Psoas muscle (tissue), 8 donors: ENCODE data around the gene CSNK2B. TPM values are rescaled to one million over a fixed set of nuclear protein-coding genes. Genes with fewer than 3 reads are reported as not detected.

ENCODE experiments used
- ATAC-seq, 4 donors: fragments of 200-7000 bp; cut with Tn5 transposase; one replicate each; pipeline ENCODE4 v1.9.1; 2020; ENCODE audit warnings: moderate library complexity in 3 of 4, mild to moderate bottlenecking in 2 of 4
- DNase-seq, 2 donors: peaks; one replicate each; pipeline ENCODE4 v3.0.0-alpha.2; 2020
- H3K27ac ChIP-seq: fragments of 200-600 bp; one replicate; pipeline ENCODE4 v1.8.0; 2022
- H3K27me3 ChIP-seq, 3 donors: fragments of 200-600 bp in 1 of 3; one replicate each; pipeline versions ENCODE4 v1.6.1 to v1.8.0; 2013 to 2022; ENCODE audit warnings: low read length in 2 of 3, mild to moderate bottlenecking in 2 of 3, moderate library complexity in 1 of 3; ENCODE audit not compliant: insufficient read depth in 3 of 3
- H3K36me3 ChIP-seq, 2 donors: fragments of 200-600 bp in 1 of 2; one replicate each; pipeline versions ENCODE4 v1.6.1 to v1.8.0; 2013 to 2022; ENCODE audit warnings: low read depth in 1 of 2, mild to moderate bottlenecking in 1 of 2, moderate library complexity in 1 of 2; ENCODE audit not compliant: insufficient read depth in 1 of 2
- H3K4me1 ChIP-seq: fragments of 200-600 bp; one replicate; pipeline ENCODE4 v1.8.0; 2022
- H3K4me3 ChIP-seq: fragments of 200-600 bp; one replicate; pipeline ENCODE4 v1.8.0; 2022; ENCODE audit warnings: mild to moderate bottlenecking
- H3K9me3 ChIP-seq: fragments of 200-600 bp; one replicate; pipeline ENCODE4 v1.8.0; 2022
- CTCF ChIP-seq: fragments of 200-600 bp; IDR thresholded peaks from one replicate; pipeline ENCODE4 v1.8.0; 2022; ENCODE audit warnings: antibody characterized with exemption
- WGBS, 3 donors: extraction: QIAGEN DNeasy Blood & Tissue Kit; methylation state at CpG; one replicate each; pipeline versions ENCODE4 v1.1.6 to v1.1.7; 2013; 5-methylcytosine and 5-hydroxymethylcytosine counted together
- intact Hi-C, 2 donors: fragments of 100-400 bp; cut with DNase I; formaldehyde crosslinking; loops; one replicate each; pipeline versions ENCODE4 v1.11.0 to v1.14.2; 2022
- polyA plus RNA-seq, 3 donors: library from polyadenylated mRNA; stranded (reverse); fragments of 200-250 nt; gene quantifications; one replicate each; pipeline ENCODE4 v1.2.3, GENCODE V29; 2013
- total RNA-seq, 4 donors: library from RNA; stranded (reverse); fragmentation: NEBNext Ultra II Directional in 2 of 4; extraction: Animal tissue kit (Norgen Biotek cat#: 25700) in 2 of 4; gene quantifications; one replicate each; pipeline versions ENCODE4 v1.2.1 to v1.2.4, GENCODE V29; 2021 to 2023
- donor health status: healthy with polysubstance abuse.
- donor health status: DM: no; HTN: no; CAD: no; lungs with moderate emphysema.
- donor health status: Bipolar disorder and iron deficiency.
- donor health status: healthy.
- donor health status: DM: yes; HTN: yes; CAD: no.
- donor health status: DM: no; HTN: no; CAD: no.
- donor health status: DM: no; HTN: no; CAD: no.
- donor health status: DM: yes; HTN: yes; CAD: no.

Gene CSNK2B
- total and polyA plus RNA-seq, 7 donors: 102 to 208 (median 129) TPM

GRCh38 chr6:31658983-31659648, 6.8 kb upstream of the CSNK2B start:
- no peak for ATAC-seq
- no peaks in the 10 kb centered on the region for H3K27me3 ChIP-seq
- no peak for DNase-seq
- peaks cover 47% of the 10 kb centered on the region for H3K4me1 ChIP-seq
- 72 to 84% (median 79%) methylated on average over 12 to 13 of the region's 13 CpGs for WGBS, 3 donors
- no peak for TF ChIP-seq CTCF
- intact Hi-C loops: no loop called here
- H3K4me3 ChIP-seq: peak overlapping the region; percentile 79
- peak overlapping the region; percentile 94 for H3K27ac ChIP-seq
- H3K36me3 ChIP-seq: peaks cover 3 to 48% of the 10 kb centered on the region in 2 donors
- H3K9me3 ChIP-seq: no peaks in the 10 kb centered on the region

- DNase-seq: no peak
- Histone ChIP-seq H3K4me1 (peaks cover 51% of the 10 kb centered on the region), H3K36me3 (peaks cover 3 to 48% of the 10 kb centered on the region in 2 donors), H3K4me3 (peak overlapping the region; percentile 79), H3K27ac (peak overlapping the region; percentile 94), H3K9me3 (no peaks in the 10 kb centered on the region), H3K27me3 (no peaks in the 10 kb centered on the region)
- 15 to 22% (median 18%) methylated on average over 13 of the region's 13 CpGs for WGBS, 3 donors
- intact Hi-C loops: loop anchor here in 1 of 2 donors (5.0 kb wide), 1 partner anchor 113 kb away; the partner anchor contains the start of genes ATP6V1G2 and NFKBIL1
- TF ChIP-seq CTCF: no peak
- ATAC-seq: peak in 3 of 4 donors; percentile 3 to 16 (median 16)
Measured at GRCh38 chr6:31659649-31660380, 6.1 kb upstream of the CSNK2B start.

DNA sequence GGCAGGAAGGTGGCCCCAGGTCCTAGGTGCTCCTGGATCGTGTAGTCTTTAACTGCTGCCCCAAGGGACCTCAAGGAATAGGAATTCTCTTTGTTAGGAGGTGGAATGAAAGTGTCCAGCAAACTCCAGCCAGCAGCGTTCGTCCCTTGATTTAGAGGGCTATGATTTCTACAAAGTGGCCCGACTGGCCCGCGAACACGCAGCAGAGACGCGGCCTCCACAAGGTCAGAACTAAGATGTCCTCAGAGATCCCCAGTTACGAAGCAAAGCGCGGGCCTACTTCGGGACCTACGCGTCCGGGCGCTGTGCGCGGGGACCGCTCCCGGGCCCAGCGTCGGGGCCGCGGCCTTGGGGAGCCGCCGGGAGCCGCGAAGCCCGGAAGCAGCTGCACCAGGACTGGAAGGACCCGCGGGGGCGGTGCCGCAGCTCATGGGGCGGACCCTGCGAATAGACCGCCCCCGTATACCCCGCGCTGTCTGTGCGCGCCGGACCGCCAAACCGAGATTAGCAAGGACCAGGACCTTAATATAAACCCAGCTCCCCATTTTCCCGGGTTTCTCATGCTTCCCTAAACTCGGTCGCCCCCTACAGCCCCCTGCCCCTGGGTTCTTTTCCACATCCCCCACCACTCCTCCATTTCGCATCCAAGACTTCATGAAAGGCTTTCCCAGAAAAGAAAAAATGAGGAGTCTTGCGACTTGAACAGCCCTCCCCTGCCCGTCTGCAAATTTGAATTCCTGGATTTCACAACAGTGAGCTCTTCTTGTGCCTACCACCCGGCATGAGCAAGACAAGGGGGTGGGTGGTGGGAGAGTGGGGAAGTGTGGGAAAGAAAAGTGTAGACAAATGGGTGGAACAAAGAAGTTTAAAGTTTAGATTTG, 5.3 kb upstream of the CSNK2B start, which contains the start of gene C6orf47:
C6orf47 (minus strand) TSS at position 398 of the 881 bp plus-strand sequence. CDS start 831 bp downstream, outside the sequence.
- intact Hi-C loops: loop anchor here in 1 of 2 donors (5.0 kb wide), 1 partner anchor 113 kb away; the partner anchor contains the start of genes ATP6V1G2 and NFKBIL1
- ATAC-seq (peak; percentile 78 to 81 (median 79)), DNase-seq (peak; percentile 91)
- Histone ChIP-seq H3K27me3 (no peaks in the 10 kb centered on the region), H3K27ac (peak within 1 kb of the TSS; percentile 94), H3K4me3 (peak within 1 kb of the TSS; percentile 79), H3K36me3 (peaks cover 3 to 43% of the 10 kb centered on the region in 2 donors), H3K4me1 (peaks cover 51% of the 10 kb centered on the region), H3K9me3 (no peaks in the 10 kb centered on the region)
- TF ChIP-seq CTCF: no peak
- WGBS, 3 donors: 0 to 1% (median 0%) methylated on average over 50 to 52 of the region's 52 CpGs

GRCh38 chr6:31661262-31662123, 4.4 kb upstream of the CSNK2B start:
- Histone ChIP-seq H3K36me3 (peaks cover 3 to 36% of the 10 kb centered on the region in 2 donors), H3K4me1 (peaks cover 52% of the 10 kb centered on the region), H3K27me3 (no peaks in the 10 kb centered on the region), H3K4me3 (peak overlapping the region; percentile 79), H3K27ac (peak overlapping the region; percentile 94), H3K9me3 (no peaks in the 10 kb centered on the region)
- no peak for DNase-seq
- no peak for ATAC-seq
- intact Hi-C loops: loop anchor here in 1 of 2 donors (5.0 kb wide), 1 partner anchor 114 kb away; the partner anchor contains the start of genes ATP6V1G2 and NFKBIL1
- WGBS, 3 donors: 78 to 81% (median 78%) methylated on average over 12 of the region's 12 CpGs
- no peak for TF ChIP-seq CTCF
